NCI-H1048 (cell line): Measurements from ENCODE around the gene LIMS3.
"Not testable (repeated sequence)": the region's sequence is repeated elsewhere in the genome, so short reads cannot be mapped to it uniquely, and the experiment has no call there.

Experiments used
- DNase-seq: peaks from one replicate; lab custom pipeline; 2025; lab: John Stamatoyannopoulos, UW

LIMS3 gene

DNA sequence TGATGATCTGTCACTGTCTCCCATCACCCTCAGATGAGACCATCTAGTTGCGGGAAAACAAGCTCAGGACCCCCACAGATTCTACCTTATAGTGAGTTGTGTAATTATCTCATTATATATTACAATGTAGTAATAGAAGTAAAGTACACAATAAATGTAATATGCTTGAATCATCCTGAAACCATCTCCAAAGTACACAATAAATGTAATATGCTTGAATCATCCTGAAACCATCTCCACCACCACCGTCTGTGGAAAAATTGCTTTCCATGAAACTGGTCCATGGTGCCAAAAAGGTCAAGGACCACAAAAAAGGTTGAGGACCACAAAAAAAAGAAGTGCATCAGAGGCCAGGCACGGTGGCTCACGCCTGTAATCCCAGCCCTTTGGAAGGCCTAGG, 29.3 kb downstream of the LIMS3 start:
- not testable (repeated sequence) for DNase-seq

DNA sequence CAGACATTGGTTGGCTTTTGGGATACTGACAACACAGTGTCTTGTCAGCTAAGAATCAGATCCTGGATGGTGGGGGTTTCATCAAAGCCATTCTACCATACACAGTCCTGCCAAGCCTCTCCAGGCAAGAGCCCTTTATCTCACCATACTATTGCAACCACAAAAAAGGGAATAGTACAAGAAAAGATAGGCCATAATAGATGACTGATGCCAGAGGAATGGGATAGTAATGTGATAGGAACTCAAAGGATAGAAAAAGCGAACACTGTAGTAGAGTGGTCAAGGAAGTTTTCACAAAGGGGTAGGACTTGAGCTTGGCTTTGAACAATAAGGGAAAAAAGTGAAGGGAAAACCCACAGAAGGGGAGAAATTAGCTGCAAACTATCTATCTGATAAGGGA, 30.7 kb downstream of the LIMS3 start:
- DNase-seq = not testable (repeated sequence)

DNA sequence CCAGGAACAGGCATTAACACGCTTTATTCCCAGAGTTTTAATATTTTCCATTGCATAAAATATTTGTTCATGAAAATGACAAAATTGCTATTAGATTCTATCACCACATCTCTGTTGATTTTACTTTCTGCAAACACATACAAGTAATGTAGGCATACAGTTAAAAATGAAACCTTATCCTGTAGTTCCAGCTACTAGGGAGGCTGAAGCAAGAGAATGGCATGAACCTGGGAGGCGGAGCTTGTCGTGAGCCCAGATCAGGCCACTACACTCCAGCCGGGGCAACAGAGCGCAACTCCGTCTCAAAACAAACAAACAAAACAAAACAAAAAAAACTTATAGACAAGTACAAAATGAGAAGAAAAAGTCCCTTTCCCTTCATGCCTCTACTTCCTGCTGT, 38.0 kb downstream of the LIMS3 start:
- DNase-seq = not testable (repeated sequence)

DNA sequence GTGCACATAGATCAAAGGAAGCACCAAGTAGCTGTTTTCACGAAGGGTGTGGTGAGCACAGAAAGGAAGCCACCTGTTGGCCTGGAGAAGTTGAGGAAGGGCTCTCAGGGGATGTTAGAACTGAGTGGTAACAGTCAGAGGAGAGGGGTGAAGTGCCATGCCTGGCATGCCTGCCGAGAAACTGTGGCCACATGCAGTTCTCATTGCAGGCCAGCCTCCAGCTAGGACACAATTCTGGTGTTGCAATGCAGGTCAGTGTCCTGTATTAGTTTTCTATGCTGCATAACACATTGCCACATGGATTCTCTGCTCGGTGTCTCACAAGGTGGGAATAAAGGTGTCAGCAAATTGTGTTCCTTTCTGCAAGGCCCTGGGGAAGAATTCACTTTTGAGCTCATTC, 46.9 kb downstream of the LIMS3 start:
- DNase-seq = not testable (repeated sequence)

DNA sequence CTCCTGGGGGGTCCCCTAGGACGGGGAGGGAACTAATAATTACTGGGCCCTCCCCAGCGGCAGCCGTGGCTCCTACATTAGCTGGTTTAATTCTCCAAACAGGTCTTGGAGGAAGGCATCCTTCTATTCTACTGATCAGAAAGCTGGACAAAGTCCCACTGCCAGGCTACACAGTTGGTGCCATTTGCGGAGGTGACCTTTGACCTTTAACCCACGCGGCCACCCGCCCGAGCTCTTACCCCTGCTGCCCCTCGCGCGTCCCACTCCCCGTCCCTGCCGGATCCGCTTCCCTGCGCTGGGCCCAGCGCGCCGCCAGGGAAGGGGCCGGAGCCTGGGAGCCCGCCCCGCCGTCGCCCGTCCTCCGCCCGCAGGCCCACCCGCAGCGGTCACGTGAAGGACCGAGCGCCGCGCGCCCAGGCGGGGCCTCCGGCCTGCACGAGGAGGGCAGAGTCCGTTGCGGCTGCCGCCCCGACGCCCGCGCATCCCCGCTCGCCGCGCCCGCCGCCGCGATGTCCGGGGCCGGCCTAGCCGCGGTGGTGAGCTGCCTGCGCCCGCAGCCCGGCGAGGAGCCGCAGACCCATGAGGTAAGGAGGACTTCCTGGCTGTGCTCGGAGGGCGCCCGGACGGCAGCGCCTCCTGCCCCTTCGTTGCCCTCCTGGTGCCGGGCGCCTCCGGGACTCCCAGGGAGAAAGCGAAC, 48.9 kb downstream of the LIMS3 start:
- not testable (repeated sequence) for DNase-seq

DNA sequence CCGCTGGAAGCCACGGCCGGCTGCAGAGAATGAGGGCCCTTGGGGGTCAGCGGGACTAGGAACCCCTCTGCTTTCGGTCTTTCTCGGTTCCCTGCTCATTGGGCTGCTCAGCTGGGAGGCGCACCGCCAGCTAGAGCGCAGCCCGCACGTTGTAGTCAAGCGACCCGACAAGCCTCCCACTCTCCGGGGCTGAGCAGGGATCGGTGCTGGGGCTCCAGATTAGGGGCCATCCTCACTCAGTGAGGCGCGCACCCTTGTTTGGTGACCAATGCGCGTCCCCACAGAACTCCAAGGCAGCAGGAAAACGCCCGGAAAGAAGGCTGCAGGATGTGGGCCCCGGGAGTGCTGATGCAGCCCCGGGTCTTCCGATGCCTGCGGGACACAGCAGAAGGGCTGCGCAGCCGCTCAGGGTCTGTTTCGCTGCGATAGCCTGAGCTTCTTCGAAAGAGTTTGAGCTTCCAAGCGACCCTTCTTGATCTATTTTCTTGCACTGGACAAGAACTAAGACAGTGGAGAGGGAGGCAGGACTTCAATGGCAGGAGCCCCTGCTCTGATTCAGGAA, 49.6 kb downstream of the LIMS3 start:
- DNase-seq = not testable (repeated sequence)

DNA sequence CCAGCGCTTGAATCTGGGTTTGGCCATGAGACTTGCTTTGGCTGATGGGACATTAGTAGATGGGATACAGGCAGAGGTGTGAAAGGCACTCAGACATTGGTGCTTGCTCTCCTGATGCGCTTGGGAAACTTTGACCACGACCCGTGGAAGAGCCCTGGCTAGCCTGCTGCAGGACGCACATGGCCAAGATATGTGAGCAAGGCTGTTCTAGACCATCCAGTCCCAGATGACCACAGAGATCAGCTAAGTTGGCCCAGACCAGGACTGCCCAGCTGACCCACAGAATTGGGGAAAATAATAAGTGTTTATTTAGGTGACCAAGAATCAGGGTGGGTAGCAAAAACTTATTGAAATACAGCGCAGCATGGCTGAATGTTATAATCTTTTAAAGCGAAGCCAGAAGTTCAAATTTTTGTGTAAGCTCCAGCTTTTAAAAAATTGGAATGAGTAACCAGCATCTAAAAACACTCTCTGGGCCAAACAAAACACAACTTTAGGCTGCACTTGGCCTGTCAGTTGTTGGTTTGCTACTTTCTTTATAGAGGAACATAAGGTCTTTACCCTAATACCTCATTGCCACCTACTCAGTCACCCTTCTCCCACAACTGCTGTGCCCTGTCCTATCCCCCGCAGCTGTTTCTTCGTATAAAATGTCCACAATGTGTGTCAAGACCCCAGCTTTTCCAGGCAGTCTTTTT, 51.8 kb downstream of the LIMS3 start:
- DNase-seq = not testable (repeated sequence)

DNA sequence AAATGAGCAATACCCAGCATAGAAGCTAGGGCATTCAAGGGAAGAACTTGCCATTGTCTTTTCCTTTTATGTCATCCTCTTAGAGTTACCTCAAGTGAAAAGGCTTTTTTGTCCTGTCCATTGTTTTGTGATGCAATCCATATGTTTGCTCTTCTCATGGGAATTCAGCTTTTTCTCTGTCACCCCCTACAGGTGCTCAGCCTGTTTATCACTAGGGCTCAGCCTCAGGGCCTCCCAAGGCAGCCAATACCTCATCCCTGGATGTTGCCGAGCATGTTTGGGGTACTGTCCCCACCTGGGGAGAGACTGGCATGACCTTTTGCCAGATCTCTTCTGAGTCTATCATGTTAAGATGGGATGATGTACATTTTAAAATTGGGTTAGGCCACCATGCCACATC, 65.5 kb downstream of the LIMS3 start:
- DNase-seq = not testable (repeated sequence)

DNA sequence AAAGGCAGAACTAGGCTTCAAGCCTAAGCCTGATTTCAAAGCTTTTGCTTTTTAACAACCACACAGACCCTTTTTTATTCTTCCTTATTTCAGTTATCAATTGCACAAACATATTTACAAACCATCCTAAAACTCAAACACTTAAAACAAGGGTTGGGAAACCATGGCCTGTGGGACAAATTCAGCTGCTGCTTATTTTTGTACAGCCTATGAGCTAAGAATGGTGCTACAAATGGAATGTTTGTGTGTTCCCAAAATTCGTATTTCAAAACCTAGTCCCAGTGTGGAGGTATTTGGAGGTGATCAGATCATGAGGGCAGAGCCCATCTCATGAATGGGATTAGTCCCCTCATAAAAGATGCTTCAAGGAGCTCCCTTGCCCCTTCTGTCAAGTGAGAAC, 67.0 kb downstream of the LIMS3 start:
- DNase-seq = not testable (repeated sequence)

DNA sequence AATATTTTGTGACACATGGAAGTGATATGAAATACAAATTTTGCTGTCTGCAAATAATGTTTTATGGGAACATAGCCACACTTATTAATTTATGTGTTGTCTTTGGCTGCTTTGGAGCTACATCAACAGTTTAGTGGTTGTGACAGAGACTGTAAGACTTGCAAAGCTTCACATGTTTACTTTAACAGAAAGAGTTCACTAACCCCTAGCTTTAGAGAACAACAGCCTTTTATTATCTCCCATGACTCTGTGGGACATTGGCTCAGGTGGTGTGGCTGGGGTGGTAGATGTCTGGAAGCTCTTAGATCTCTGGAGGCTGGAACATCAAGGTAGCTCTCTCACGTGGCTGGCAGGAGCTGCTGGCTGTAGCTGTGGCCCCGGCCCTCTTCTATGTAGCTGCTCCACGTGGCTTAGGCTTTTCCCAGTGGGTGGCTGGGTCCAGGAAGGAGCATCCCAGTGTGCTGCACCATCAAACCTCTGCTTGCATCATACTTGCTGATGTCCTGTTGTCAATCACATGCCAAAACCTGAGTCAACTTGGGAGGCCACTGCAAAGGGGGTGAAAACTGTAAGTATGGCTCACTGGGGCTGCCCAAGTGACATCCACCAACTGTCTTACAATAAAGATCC, 67.7 kb downstream of the LIMS3 start:
- DNase-seq = not testable (repeated sequence)

DNA sequence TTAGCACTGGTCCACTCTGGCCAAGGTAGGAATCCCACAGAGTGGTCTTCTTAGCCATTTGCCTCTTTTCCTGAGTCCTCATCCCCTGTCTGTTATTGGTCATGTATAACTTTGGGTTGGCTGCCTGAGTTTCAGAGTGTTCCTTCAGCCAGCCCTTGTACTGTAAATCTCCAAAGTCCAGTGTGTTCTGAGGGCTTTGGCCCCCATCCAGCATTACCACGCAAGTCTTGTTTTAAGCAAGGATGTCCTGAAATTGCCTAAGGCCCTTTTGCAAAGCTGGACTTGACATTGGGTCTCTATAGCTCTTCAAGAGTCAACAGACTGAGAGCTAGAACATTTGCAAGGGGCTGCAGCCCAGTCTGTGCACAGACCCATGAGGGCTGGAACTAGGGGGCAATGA, 68.4 kb downstream of the LIMS3 start:
- DNase-seq = not testable (repeated sequence)

DNA sequence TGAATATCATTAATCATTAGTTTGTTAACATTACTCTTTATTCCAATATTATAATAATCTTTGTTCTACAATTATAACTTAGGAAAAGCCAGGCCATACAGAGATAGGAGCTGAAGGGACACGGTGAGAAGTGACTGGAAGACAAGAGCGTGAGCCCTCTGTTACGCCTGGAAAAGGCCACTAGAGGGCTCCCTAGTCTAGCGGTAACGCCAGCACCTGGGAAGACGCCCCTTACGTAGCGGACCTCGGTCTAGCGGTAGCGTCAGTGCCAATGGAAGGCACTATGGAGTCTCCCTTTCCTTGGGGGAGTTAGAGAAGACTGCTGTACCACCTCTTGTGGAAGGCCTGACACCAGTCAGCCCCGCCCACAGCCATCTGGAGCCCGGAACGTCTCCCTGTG, 71.4 kb downstream of the LIMS3 start:
- DNase-seq = not testable (repeated sequence)

DNA sequence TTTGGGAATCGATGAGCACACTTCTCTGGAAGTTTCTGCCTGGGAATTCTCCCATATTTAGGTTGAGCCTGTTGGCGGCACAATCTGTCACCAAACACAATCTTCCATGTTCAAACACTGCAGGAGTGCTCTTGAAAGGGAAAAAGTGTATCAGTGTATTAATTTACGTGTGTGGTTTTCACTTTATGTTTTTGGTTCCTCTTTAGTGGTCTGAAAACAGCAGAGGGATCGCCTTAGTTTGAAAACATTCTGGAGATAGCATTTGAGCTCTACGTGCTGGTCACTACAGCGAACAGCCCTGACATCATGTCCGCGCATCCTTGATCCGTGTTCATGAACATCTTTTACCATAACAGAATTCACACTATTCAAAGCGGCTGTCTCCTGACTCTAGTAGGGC, 73.2 kb downstream of the LIMS3 start:
- DNase-seq = not testable (repeated sequence)
